WTC11 (cell line): ENCODE data around the gene PHF1. TPM values are rescaled to one million over a fixed set of nuclear protein-coding genes. Genes with fewer than 3 reads are reported as not detected.

ENCODE experiments used
- ATAC-seq: fragments of 200-7000 bp; cut with Tn5 transposase; 2 replicates; pipeline ENCODE4 v1.10.0; 2021; ENCODE audit warnings: mild to moderate bottlenecking, moderate library complexity
- CTCF ChIA-PET: fragments of 300-600 bp; sonication (Branson Sonifier 250); formaldehyde crosslinking; loops from one replicate; lab custom pipeline; 2021; ENCODE audit warnings: antibody characterized with exemption; lab: Charles Lee
- POLR2A ChIA-PET: fragments of 350-600 bp; sonication (Branson Sonifier 250); formaldehyde crosslinking; loops from one replicate; lab custom pipeline; 2021; ENCODE audit warnings: antibody characterized with exemption; lab: Charles Lee
- DNase-seq: peaks from one replicate; pipeline ENCODE4 v3.0.0; 2021; ENCODE audit warnings: low spot score
- H3K27ac Mint-ChIP-seq: 2 replicates; pipeline ENCODE4 v1.8.0; 2021; ENCODE audit warnings: mixed read lengths
- H3K27me3 Mint-ChIP-seq: 2 replicates; pipeline ENCODE4 v1.8.0; 2021; ENCODE audit warnings: low read depth, mild to moderate bottlenecking, moderate library complexity, mixed read lengths
- H3K36me3 Mint-ChIP-seq: 2 replicates; pipeline ENCODE4 v1.8.0; 2021; ENCODE audit warnings: mixed read lengths
- H3K4me1 Mint-ChIP-seq: 2 replicates; pipeline ENCODE4 v1.8.0; 2022; ENCODE audit warnings: mixed read lengths
- H3K4me3 Mint-ChIP-seq: 2 replicates; pipeline ENCODE4 v1.8.0; 2021; ENCODE audit warnings: mild to moderate bottlenecking, moderate library complexity, mixed read lengths
- H3K9me3 Mint-ChIP-seq: 2 replicates; pipeline ENCODE4 v1.8.0; 2021; ENCODE audit warnings: mixed read lengths
- AR ChIP-seq: fragments of 250-450 bp; sonication (Bioruptor Pico); IDR thresholded peaks from 2 replicates; pipeline ENCODE4 v1.9.0; 2021; ENCODE audit warnings: mild to moderate bottlenecking
- ATF1 ChIP-seq: sonication (generic); formaldehyde crosslinking; IDR thresholded peaks from 2 replicates; pipeline ENCODE4 v1.8.1; 2023; ENCODE audit warnings: mild to moderate bottlenecking, moderate library complexity, missing genetic modification reagents
- ATF3 ChIP-seq: sonication (generic); formaldehyde crosslinking; conservative IDR thresholded peaks from 2 replicates; pipeline ENCODE4 v1.8.1; 2022; ENCODE audit warnings: mild to moderate bottlenecking, missing genetic modification reagents
- ELF4 ChIP-seq: sonication (generic); formaldehyde crosslinking; IDR thresholded peaks from 2 replicates; pipeline ENCODE4 v1.8.1; 2022; ENCODE audit warnings: low read depth, mild to moderate bottlenecking, moderate library complexity, missing genetic modification reagents
- FOXK1 ChIP-seq: sonication (generic); formaldehyde crosslinking; IDR thresholded peaks from 2 replicates; pipeline ENCODE4 v1.8.0; 2022; ENCODE audit warnings: mild to moderate bottlenecking, moderate library complexity, missing genetic modification reagents
- GRHL2 ChIP-seq: fragments of 250-450 bp; sonication (Bioruptor Pico); IDR thresholded peaks from 2 replicates; pipeline ENCODE4 v1.8.0; 2022; ENCODE audit warnings: mild to moderate bottlenecking, moderate library complexity; ENCODE audit not compliant: insufficient replicate concordance, severe bottlenecking
- GTF2I ChIP-seq: fragments of 250-450 bp; sonication (Bioruptor Pico); conservative IDR thresholded peaks from 2 replicates; pipeline ENCODE4 v1.4.0; 2021; ENCODE audit warnings: mild to moderate bottlenecking
- MYBL2 ChIP-seq: sonication (generic); formaldehyde crosslinking; IDR thresholded peaks from 2 replicates; pipeline ENCODE4 v1.8.1; 2023; ENCODE audit warnings: mild to moderate bottlenecking, moderate library complexity, missing genetic modification reagents
- NR1H2 ChIP-seq: sonication (generic); formaldehyde crosslinking; IDR thresholded peaks from 2 replicates; pipeline ENCODE4 v1.9.0; 2021; ENCODE audit warnings: mild to moderate bottlenecking, moderate library complexity, missing genetic modification reagents
- NR2C2 ChIP-seq: sonication (generic); formaldehyde crosslinking; IDR thresholded peaks from 2 replicates; pipeline ENCODE4 v1.8.0; 2022; ENCODE audit warnings: mild to moderate bottlenecking, missing genetic modification reagents
- PRRX2 ChIP-seq: fragments of 250-450 bp; sonication (Bioruptor Pico); IDR thresholded peaks from 2 replicates; pipeline ENCODE4 v1.8.0; 2021; ENCODE audit warnings: mild to moderate bottlenecking
- SOX15 ChIP-seq: fragments of 250-450 bp; sonication (Bioruptor Pico); IDR thresholded peaks from 2 replicates; pipeline ENCODE4 v1.9.0; 2021; ENCODE audit warnings: mild to moderate bottlenecking
- SP1 ChIP-seq: sonication (generic); formaldehyde crosslinking; conservative IDR thresholded peaks from 2 replicates; pipeline ENCODE4 v1.8.1; 2022; ENCODE audit warnings: missing genetic modification reagents
- ZBTB43 ChIP-seq: sonication (generic); formaldehyde crosslinking; IDR thresholded peaks from 2 replicates; pipeline ENCODE4 v1.8.1; 2023; ENCODE audit warnings: mild to moderate bottlenecking, missing genetic modification reagents
- ZNF219 ChIP-seq: sonication (generic); formaldehyde crosslinking; IDR thresholded peaks from 2 replicates; pipeline ENCODE4 v1.8.0; 2023; ENCODE audit warnings: missing genetic modification reagents, mild to moderate bottlenecking, borderline replicate concordance
- total RNA-seq: library from RNA; stranded (reverse); gene quantifications from 3 replicates; pipeline ENCODE4 v1.2.3, GENCODE V29; 2021
- TF ChIP-seq, protein P1 (sequence below): sonication (generic); formaldehyde crosslinking; IDR thresholded peaks from 2 replicates; pipeline ENCODE4 v1.8.1; 2022; ENCODE audit warnings: low read depth, missing genetic modification reagents, borderline replicate concordance
- TF ChIP-seq, protein P2 (sequence below): fragments of 250-450 bp; sonication (Bioruptor Pico); IDR thresholded peaks from 2 replicates; pipeline ENCODE4 v2.1.2; 2022; ENCODE audit warnings: mild to moderate bottlenecking, moderate library complexity
- TF ChIP-seq, protein P3 (sequence below): sonication (generic); formaldehyde crosslinking; IDR thresholded peaks from 2 replicates; pipeline ENCODE4 v1.8.1; 2022; ENCODE audit warnings: mild to moderate bottlenecking, moderate library complexity, missing genetic modification reagents
- TF ChIP-seq, protein P4 (sequence below): fragments of 250-450 bp; sonication (Bioruptor Pico); IDR thresholded peaks from 2 replicates; pipeline ENCODE4 v1.9.0; 2021; ENCODE audit warnings: moderate library complexity, mild to moderate bottlenecking, inconsistent platforms, borderline replicate concordance
- TF ChIP-seq, protein P5 (sequence below): sonication (generic); formaldehyde crosslinking; IDR thresholded peaks from 2 replicates; pipeline ENCODE4 v1.8.1; 2022; ENCODE audit warnings: low read depth, mild to moderate bottlenecking, moderate library complexity, missing genetic modification reagents, borderline replicate concordance
- TF ChIP-seq, protein P6 (sequence below): sonication (generic); formaldehyde crosslinking; IDR thresholded peaks from 2 replicates; pipeline ENCODE4 v1.8.0; 2022; ENCODE audit warnings: mild to moderate bottlenecking, missing genetic modification reagents

The PHF1 gene
- total RNA-seq, 1 experiment from 2014 or later, result 63.6 TPM

DNA sequence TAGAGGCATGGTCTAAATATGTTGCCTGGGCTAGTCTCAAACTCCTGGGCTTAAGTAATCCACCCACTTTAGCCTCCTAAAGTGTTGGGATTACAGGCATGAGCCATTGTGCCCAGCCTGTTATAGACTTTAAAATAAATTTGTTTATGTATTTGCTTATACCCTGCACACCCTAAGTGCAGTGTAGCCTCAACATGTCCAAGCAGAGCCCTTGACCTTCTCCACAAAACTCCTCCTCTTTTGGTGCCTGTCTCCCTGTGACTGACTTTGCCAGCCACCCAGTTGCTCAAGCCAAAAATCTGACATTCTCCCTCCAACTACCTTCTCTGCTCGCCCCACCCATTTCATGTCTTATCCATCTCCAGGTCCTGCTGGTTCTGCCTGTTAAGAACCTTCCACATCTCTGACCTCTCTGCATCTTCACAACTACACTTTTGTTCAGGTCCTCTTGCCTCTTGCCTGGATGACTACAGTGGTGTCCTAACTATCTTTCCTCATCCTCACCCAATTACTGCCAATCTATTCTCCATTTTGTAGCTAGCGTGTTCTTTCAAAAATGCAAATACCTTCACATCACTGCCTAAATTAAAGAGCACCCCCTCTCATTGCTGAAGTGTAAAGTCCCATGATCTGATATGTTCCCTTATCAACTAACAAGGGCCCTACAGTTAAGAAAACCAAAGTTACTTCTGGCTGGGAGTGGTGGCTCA, 30.4 kb upstream of the PHF1 start:
- no peaks in the 10 kb centered on the region for H3K36me3 Mint-ChIP-seq
- TF ChIP-seq MYBL2 (CRISPR knock-in tag), result no peak
- no peak for TF ChIP-seq FOXK1 (CRISPR knock-in tag)
- DNase-seq (no peak), ATAC-seq (no peak)
- H3K4me3 Mint-ChIP-seq, result no peak overlapping the region
- peak overlapping the region; percentile 24; the same call in 1 of the 2 replicates for H3K27ac Mint-ChIP-seq
- H3K9me3 Mint-ChIP-seq, result no peaks in the 10 kb centered on the region
- no peaks in the 10 kb centered on the region; the same call in 1 of the 2 replicates for H3K27me3 Mint-ChIP-seq
- ChIA-PET CTCF (no interaction called here), POLR2A (no interaction called here)
- peaks cover 8% of the 10 kb centered on the region for H3K4me1 Mint-ChIP-seq

DNA sequence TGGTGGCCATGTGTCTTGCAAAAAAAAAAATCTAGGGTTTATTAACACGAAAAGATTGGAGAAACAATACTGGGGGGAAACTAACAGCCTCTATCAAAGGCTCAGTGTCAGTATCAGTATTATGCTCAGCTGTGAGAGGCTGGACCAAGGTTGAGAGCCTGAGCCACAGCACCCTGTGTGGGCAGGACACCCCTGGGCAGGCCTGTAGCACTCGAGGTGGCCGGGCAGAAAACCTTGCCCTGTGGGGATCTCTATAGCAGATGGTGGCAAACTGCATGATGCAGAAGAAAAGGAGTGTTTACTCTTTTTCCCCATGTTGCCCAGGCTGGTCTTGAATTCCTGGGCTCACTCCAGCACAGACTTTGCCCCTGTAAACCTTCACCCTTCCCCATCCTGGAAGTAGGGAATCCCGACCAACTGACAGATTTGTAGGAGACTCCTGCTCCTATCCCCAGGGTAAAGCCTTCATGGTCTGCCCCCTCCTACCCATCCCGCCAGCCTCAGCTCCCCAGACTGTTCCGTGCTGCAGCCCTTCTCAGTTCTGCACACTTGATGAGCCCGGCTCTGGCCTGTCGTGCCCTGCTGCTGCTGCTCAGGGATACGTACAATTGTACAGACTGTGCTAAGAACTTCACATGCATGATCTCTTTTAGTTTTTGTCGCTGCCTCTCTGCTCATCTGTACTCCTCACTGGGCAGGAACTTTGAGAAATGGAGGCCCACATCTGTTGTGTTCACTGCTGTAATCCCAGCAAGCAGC, 27.2 kb upstream of the PHF1 start:
- ChIA-PET CTCF (no interaction called here), POLR2A (interaction anchor here (0.7 kb wide), 1 partner anchor 32 kb away, joined by 11 read pairs; no protein-coding TSS in a partner anchor)
- DNase-seq (no peak), ATAC-seq (no peak)
- TF ChIP-seq NR1H2 (CRISPR knock-in tag) (no peak), ELF4 (CRISPR knock-in tag) (no peak), AR (CRISPR knock-in tag) (no peak), NR2C2 (CRISPR knock-in tag) (no peak), GTF2I (CRISPR knock-in tag) (no peak), PRRX2 (CRISPR knock-in tag) (no peak), SP1 (CRISPR knock-in tag) (no peak), GRHL2 (no peak), ATF1 (no peak), ATF3 (CRISPR knock-in tag) (no peak), SOX15 (CRISPR knock-in tag) (no peak), ZNF219 (CRISPR knock-in tag) (no peak), ZBTB43 (CRISPR knock-in tag) (no peak), FOXK1 (CRISPR knock-in tag) (no peak)
- TF ChIP-seq, protein P1, sequence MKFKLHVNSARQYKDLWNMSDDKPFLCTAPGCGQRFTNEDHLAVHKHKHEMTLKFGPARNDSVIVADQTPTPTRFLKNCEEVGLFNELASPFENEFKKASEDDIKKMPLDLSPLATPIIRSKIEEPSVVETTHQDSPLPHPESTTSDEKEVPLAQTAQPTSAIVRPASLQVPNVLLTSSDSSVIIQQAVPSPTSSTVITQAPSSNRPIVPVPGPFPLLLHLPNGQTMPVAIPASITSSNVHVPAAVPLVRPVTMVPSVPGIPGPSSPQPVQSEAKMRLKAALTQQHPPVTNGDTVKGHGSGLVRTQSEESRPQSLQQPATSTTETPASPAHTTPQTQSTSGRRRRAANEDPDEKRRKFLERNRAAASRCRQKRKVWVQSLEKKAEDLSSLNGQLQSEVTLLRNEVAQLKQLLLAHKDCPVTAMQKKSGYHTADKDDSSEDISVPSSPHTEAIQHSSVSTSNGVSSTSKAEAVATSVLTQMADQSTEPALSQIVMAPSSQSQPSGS (CRISPR knock-in tag), result no peak
- TF ChIP-seq, protein P2, sequence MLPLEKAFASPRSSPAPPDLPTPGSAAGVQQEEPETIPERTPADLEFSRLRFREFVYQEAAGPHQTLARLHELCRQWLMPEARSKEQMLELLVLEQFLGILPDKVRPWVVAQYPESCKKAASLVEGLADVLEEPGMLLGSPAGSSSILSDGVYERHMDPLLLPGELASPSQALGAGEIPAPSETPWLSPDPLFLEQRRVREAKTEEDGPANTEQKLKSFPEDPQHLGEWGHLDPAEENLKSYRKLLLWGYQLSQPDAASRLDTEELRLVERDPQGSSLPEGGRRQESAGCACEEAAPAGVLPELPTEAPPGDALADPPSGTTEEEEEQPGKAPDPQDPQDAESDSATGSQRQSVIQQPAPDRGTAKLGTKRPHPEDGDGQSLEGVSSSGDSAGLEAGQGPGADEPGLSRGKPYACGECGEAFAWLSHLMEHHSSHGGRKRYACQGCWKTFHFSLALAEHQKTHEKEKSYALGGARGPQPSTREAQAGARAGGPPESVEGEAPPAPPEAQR, result no peak
- TF ChIP-seq, protein P3, sequence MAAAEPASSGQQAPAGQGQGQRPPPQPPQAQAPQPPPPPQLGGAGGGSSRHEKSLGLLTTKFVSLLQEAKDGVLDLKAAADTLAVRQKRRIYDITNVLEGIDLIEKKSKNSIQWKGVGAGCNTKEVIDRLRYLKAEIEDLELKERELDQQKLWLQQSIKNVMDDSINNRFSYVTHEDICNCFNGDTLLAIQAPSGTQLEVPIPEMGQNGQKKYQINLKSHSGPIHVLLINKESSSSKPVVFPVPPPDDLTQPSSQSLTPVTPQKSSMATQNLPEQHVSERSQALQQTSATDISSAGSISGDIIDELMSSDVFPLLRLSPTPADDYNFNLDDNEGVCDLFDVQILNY (CRISPR knock-in tag), result no peak
- TF ChIP-seq, protein P4, sequence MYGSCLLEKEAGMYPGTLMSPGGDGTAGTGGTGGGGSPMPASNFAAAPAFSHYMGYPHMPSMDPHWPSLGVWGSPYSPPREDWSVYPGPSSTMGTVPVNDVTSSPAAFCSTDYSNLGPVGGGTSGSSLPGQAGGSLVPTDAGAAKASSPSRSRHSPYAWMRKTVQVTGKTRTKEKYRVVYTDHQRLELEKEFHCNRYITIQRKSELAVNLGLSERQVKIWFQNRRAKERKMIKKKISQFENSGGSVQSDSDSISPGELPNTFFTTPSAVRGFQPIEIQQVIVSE (CRISPR knock-in tag), result no peak
- TF ChIP-seq, protein P5, sequence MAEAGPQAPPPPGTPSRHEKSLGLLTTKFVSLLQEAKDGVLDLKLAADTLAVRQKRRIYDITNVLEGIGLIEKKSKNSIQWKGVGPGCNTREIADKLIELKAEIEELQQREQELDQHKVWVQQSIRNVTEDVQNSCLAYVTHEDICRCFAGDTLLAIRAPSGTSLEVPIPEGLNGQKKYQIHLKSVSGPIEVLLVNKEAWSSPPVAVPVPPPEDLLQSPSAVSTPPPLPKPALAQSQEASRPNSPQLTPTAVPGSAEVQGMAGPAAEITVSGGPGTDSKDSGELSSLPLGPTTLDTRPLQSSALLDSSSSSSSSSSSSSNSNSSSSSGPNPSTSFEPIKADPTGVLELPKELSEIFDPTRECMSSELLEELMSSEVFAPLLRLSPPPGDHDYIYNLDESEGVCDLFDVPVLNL (CRISPR knock-in tag), result no peak
- TF ChIP-seq, protein P6, sequence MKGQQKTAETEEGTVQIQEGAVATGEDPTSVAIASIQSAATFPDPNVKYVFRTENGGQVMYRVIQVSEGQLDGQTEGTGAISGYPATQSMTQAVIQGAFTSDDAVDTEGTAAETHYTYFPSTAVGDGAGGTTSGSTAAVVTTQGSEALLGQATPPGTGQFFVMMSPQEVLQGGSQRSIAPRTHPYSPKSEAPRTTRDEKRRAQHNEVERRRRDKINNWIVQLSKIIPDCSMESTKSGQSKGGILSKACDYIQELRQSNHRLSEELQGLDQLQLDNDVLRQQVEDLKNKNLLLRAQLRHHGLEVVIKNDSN (CRISPR knock-in tag), result no peak
- Mint-ChIP-seq H3K27me3 (no peaks in the 10 kb centered on the region; the same call in 1 of the 2 replicates), H3K36me3 (no peaks in the 10 kb centered on the region), H3K4me1 (peaks cover 2% of the 10 kb centered on the region; the same call in 1 of the 2 replicates), H3K27ac (no peak overlapping the region), H3K9me3 (no peaks in the 10 kb centered on the region), H3K4me3 (no peak overlapping the region)
